CD4-positive, alpha-beta T cell (primary cell): Measurements from ENCODE around the gene KSR2. TPM values are rescaled to one million over a fixed set of nuclear protein-coding genes. Genes with fewer than 3 reads are reported as not detected.

ENCODE experiments used
- ATAC-seq: fragments of 200-7000 bp; cut with Tn5 transposase; one replicate; pipeline ENCODE4 v1.10.0; 2022; ENCODE audit warnings: mild to moderate bottlenecking; ENCODE audit not compliant: poor library complexity
- CTCF ChIA-PET: fragments of 350-600 bp; sonication (Branson Sonifier 250); formaldehyde crosslinking; loops from one replicate; lab custom pipeline; 2021; ENCODE audit warnings: antibody characterized with exemption, inconsistent platforms; lab: Charles Lee
- POLR2A ChIA-PET: fragments of 350-600 bp; sonication (Branson Sonifier 250); formaldehyde crosslinking; loops from one replicate; lab custom pipeline; 2021; ENCODE audit warnings: antibody characterized with exemption, inconsistent platforms; lab: Charles Lee
- DNase-seq, 14 experiments: peaks; one replicate each; pipeline ENCODE4 v3.0.0-alpha.2; 2013 to 2020; ENCODE audit warnings: mixed read lengths in 2 of 14
- H3K27ac ChIP-seq, 2 donors: one replicate each; pipeline versions ENCODE4 v1.5.1 to v1.7.0; 2013; ENCODE audit warnings: low read length in 2 of 2, low read depth in 1 of 2, mild to moderate bottlenecking in 1 of 2
- H3K27me3 ChIP-seq, 2 experiments: 1 replicate in 1 of 2; 2 replicates in 1 of 2; pipeline versions ENCODE4 v1.6.1 to v1.7.0; 2013; ENCODE audit warnings: low read length in 2 of 2, control low read depth in 1 of 2, mild to moderate bottlenecking in 1 of 2, moderate library complexity in 1 of 2; ENCODE audit not compliant: insufficient read depth in 2 of 2, control insufficient read depth in 1 of 2
- H3K36me3 ChIP-seq: one replicate; pipeline ENCODE4 v1.6.1; 2013; ENCODE audit warnings: low read length, control low read depth; ENCODE audit not compliant: insufficient read depth
- H3K4me1 ChIP-seq: one replicate; pipeline ENCODE4 v1.6.1; 2013; ENCODE audit warnings: low read length, control low read depth; ENCODE audit not compliant: insufficient read depth
- H3K4me3 ChIP-seq: one replicate; pipeline ENCODE4 v1.5.1; 2013; ENCODE audit warnings: mild to moderate bottlenecking, low read length, moderate library complexity
- H3K9me3 ChIP-seq, 2 experiments: 1 replicate in 1 of 2; 2 replicates in 1 of 2; pipeline versions ENCODE4 v1.6.1 to v1.7.0; 2013; ENCODE audit warnings: low read length in 2 of 2, mild to moderate bottlenecking in 2 of 2, control low read depth in 1 of 2, moderate library complexity in 1 of 2; ENCODE audit not compliant: control insufficient read depth in 1 of 2, insufficient read depth in 1 of 2
- H3K27ac Mint-ChIP-seq: one replicate; pipeline ENCODE4 v1.8.0; 2020; ENCODE audit warnings: mixed read lengths
- H3K27me3 Mint-ChIP-seq: one replicate; pipeline ENCODE4 v1.8.0; 2021; ENCODE audit warnings: mixed read lengths
- H3K36me3 Mint-ChIP-seq: one replicate; pipeline ENCODE4 v1.8.0; 2021; ENCODE audit warnings: low read depth, mixed read lengths
- H3K4me1 Mint-ChIP-seq: one replicate; pipeline ENCODE4 v1.8.0; 2021; ENCODE audit warnings: low read depth, mixed read lengths
- H3K4me3 Mint-ChIP-seq: one replicate; pipeline ENCODE4 v1.8.0; 2020; ENCODE audit warnings: mild to moderate bottlenecking, mixed read lengths
- H3K9me3 Mint-ChIP-seq: one replicate; pipeline ENCODE4 v1.8.0; 2020; ENCODE audit warnings: mixed read lengths
- intact Hi-C, 2 experiments: fragments of 100-400 bp; cut with DNase I in 1 of 2; cut with micrococcal nuclease in 1 of 2; formaldehyde crosslinking; loops; one replicate each; pipeline versions ENCODE4 v1.15.1 to v1.9.0; 2023 to 2025; cut with DNase I, micrococcal nuclease
- total RNA-seq, 174 experiments: library from RNA in 2 of 174; stranded (reverse) in 2 of 174; gene quantifications; one replicate each; pipeline ENCODE4 v1.2.3 and lab custom pipeline; 2021 to 2026
- TF ChIP-seq, protein P1 (sequence below): fragments of 200-600 bp; IDR thresholded peaks from one replicate; pipeline ENCODE4 v1.8.0; 2022; ENCODE audit warnings: antibody characterized with exemption, mild to moderate bottlenecking

KSR2 gene
- total RNA-seq, 2 experiments from 2014 or later: 0.05 to 0.17 TPM

DNA sequence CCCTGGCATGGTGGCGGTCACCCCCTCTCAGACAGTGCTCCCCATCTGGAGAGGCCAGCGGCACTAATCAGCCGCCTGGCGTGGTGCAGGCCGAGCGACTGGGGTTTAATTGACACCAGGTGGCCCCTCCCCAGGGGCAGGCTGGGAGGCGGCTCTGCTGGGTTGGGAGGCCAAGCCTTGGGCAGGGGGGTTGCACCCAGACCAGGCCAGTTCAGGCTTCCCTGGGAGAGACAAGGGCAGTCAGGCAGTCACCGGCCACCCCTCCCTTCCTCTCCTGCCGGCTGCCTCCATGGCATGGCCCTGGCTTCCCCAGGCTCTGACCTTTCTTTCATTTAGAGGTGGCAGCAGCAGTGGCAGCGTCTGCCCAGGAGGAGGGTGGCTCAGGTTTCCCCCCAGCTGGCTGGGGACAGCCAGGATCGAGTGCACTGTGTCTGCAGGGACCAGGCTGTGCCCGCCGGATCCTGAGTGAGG is 529.2 kb downstream of the KSR2 start:
- Histone ChIP-seq H3K27me3 (no peaks in the 10 kb centered on the region), H3K4me3 (no peak overlapping the region), H3K4me1 (no peaks in the 10 kb centered on the region), H3K36me3 (no peaks in the 10 kb centered on the region), H3K9me3 (peaks cover 0 to 18% of the 10 kb centered on the region in 2 experiments), H3K27ac (no peak overlapping the region)
- no peaks in the 10 kb centered on the region for H3K27me3 Mint-ChIP-seq
- no peak overlapping the region for H3K27ac Mint-ChIP-seq
- ChIA-PET CTCF (no interaction called here), POLR2A (no interaction called here)
- H3K4me3 Mint-ChIP-seq: no peak overlapping the region
- no peaks in the 10 kb centered on the region for H3K9me3 Mint-ChIP-seq
- DNase-seq (no peak), ATAC-seq (no peak)
- no peaks in the 10 kb centered on the region for H3K4me1 Mint-ChIP-seq
- intact Hi-C loops: no loop called here
- TF ChIP-seq, protein P1, sequence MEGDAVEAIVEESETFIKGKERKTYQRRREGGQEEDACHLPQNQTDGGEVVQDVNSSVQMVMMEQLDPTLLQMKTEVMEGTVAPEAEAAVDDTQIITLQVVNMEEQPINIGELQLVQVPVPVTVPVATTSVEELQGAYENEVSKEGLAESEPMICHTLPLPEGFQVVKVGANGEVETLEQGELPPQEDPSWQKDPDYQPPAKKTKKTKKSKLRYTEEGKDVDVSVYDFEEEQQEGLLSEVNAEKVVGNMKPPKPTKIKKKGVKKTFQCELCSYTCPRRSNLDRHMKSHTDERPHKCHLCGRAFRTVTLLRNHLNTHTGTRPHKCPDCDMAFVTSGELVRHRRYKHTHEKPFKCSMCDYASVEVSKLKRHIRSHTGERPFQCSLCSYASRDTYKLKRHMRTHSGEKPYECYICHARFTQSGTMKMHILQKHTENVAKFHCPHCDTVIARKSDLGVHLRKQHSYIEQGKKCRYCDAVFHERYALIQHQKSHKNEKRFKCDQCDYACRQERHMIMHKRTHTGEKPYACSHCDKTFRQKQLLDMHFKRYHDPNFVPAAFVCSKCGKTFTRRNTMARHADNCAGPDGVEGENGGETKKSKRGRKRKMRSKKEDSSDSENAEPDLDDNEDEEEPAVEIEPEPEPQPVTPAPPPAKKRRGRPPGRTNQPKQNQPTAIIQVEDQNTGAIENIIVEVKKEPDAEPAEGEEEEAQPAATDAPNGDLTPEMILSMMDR: no peak
- no peaks in the 10 kb centered on the region for H3K36me3 Mint-ChIP-seq

DNA sequence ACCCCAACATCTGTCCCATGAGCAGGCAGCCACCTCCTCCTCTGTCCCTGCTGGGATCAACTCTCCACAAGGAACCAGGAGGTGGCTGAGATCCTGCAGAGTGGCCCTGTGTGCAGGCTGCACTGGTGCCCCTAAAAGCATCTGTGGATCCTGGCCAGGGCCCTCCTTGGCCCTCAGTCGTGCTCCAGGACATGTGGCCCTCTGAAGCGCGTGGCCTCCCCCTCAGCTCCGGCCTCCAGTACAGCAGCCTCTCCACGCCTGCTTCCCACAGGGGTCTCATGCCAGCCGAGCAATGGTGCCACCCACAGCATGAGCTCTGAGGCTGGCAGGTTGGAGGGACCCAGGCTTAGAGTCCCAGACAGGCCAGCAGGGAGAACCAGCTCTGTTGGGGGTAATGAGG is 530.0 kb downstream of the KSR2 start:
- no peaks in the 10 kb centered on the region for H3K27me3 ChIP-seq
- Mint-ChIP-seq H3K4me3 (no peak overlapping the region), H3K36me3 (no peaks in the 10 kb centered on the region), H3K27me3 (no peaks in the 10 kb centered on the region), H3K9me3 (no peaks in the 10 kb centered on the region), H3K4me1 (no peaks in the 10 kb centered on the region), H3K27ac (no peak overlapping the region)
- intact Hi-C loops: no loop called here
- CTCF ChIA-PET: no interaction called here
- peaks cover 0 to 18% of the 10 kb centered on the region in 2 experiments for H3K9me3 ChIP-seq
- DNase-seq (no peak), ATAC-seq (no peak)
- no peaks in the 10 kb centered on the region for H3K36me3 ChIP-seq
- POLR2A ChIA-PET: no interaction called here
- H3K27ac ChIP-seq: no peak overlapping the region
- H3K4me3 ChIP-seq: no peak overlapping the region
- H3K4me1 ChIP-seq: no peaks in the 10 kb centered on the region
- TF ChIP-seq, protein P1: no peak

DNA sequence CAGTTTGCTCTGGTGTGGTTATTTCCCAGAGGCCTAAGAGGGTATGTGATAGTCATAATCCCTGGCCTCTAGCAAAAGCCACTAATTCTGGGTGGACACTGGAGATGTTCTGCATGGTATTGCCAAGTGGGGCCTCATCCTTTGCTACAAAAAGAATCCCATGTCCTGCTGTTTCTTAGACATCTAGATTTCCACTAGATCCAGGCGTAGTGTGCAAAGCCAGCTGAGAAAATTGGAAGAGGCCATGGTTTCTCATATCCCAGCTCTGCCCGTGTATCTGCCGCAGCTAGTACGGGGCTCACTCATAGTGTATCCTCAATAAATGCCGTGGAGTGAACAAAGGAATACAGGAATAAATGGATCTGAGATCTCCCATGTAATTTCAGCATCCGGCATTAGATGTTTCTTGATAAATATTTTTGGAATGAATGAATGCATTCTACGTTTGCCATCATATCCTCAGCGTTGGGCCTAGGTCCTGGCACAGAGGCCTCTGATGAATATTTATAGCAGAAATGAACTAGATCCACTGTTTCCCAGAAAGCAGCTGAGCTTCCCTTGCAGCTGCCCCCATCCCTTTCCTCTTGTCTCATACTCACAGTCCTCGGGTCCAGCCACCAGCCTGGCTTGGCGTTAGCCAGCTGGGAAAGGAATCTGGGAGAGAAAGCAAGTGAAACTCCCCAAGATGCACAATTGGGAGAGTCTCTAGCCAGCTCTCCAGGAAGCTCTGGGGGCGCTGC is 531.1 kb downstream of the KSR2 start:
- ChIA-PET CTCF (no interaction called here), POLR2A (no interaction called here)
- H3K27ac Mint-ChIP-seq: no peak overlapping the region
- intact Hi-C loops: no loop called here
- no peaks in the 10 kb centered on the region for H3K36me3 Mint-ChIP-seq
- TF ChIP-seq, protein P1: no peak
- ATAC-seq: no peak
- peaks cover 0 to 18% of the 10 kb centered on the region in 2 experiments for H3K9me3 ChIP-seq
- no peaks in the 10 kb centered on the region for H3K27me3 Mint-ChIP-seq
- H3K4me3 ChIP-seq: no peak overlapping the region
- H3K4me1 ChIP-seq: no peaks in the 10 kb centered on the region
- no peaks in the 10 kb centered on the region for H3K36me3 ChIP-seq
- no peaks in the 10 kb centered on the region for H3K4me1 Mint-ChIP-seq
- no peaks in the 10 kb centered on the region for H3K27me3 ChIP-seq
- no peak overlapping the region for H3K27ac ChIP-seq
- no peaks in the 10 kb centered on the region for H3K9me3 Mint-ChIP-seq
- no peak overlapping the region for H3K4me3 Mint-ChIP-seq
- DNase-seq: no peak
